Suppressor macrophage (primary cell): ENCODE data around the gene GPR155.
"Not testable (repeated sequence)": the region's sequence is repeated elsewhere in the genome, so short reads cannot be mapped to it uniquely, and the experiment has no call there.

Experiments
- DNase-seq, 4 experiments: peaks; one replicate each; pipeline ENCODE4 v3.0.0-alpha.2; 2020 to 2022

Gene GPR155

DNA sequence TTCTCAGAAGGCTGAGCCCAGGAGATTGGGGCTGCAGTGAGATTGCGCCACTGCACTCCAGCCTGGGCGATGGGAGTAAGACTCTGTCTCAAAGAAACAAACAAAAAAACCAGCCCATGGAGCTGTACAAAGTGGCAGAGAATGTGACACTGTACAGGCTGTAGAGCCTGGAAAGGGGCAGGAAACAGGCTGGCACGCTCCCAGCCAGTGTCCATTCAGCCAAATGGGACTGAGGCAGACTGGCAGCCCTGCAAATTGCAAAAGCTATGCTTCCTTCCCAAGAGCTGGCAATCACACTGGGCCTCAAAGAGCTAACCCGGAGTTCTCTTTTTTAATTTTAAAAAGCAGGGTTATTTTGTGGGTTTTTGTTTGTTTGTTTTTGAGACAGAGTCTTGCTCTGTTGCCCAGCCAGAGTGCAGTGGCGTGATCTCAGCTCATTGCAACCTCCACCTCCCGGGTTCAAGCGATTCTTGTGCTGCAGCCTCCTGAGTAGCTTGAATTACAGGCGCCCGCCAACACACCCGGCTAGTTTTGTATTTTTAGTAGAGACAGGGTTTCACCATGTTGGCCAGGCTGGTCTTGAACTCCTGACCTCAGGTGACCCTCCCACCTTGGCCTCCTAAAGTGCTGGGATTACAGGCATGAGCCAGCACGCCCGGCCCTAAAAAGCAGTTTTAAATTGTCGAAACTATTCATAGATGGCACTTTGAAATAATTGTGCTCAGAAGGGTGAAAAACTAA lies 48.5 kb downstream of the GPR155 start:
- DNase-seq = peak; percentile 4 to 32 (median 26)

DNA sequence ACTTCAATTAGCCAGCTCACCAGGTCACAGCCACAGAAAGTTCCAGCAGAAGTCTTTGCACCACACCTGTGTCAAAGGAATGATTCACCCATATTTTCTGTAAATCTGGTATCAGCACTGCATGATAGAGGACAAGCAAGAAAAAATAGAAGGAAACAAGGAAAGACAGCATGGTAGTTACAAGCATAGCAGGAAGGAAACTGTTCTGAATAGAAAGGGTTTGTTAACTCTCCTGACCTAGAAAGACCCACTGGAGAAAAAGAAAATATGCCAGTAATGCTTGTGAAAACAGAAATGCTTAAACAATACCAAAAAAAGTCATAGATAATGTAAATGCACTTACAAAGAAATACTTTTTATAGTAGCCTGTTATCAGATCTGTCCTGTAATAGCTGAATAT lies 50.5 kb downstream of the GPR155 start:
- DNase-seq = no peak

- DNase-seq = no peak
These were observed 54.9 kb downstream of the GPR155 start for GRCh38 chr2:174431902-174432301.

DNA sequence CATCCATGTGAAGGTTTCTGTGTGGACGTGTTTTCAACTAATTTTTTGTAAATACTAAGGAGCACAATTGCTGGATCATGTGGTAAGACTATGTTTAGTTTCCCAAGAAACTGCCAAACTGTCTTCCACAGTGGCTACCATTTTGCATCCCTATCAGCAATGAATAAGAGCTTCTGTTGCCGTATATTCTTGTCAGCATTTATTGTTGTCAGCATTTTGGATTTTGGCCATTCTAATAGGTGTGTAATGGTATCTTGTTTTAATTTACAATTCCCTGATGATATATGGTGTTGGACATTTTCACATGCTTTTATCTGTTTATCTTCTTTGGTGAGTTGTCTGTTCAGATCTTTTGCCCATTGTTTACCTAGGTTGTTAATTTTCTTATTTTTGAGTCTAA lies 56.8 kb downstream of the GPR155 start:
- no peak for DNase-seq

GRCh38 chr2:174428214-174428613 lies 58.6 kb downstream of the GPR155 start:
- DNase-seq = no peak

- DNase-seq = no peak
These were observed 74.6 kb downstream of the GPR155 start for GRCh38 chr2:174412256-174412655.

DNA sequence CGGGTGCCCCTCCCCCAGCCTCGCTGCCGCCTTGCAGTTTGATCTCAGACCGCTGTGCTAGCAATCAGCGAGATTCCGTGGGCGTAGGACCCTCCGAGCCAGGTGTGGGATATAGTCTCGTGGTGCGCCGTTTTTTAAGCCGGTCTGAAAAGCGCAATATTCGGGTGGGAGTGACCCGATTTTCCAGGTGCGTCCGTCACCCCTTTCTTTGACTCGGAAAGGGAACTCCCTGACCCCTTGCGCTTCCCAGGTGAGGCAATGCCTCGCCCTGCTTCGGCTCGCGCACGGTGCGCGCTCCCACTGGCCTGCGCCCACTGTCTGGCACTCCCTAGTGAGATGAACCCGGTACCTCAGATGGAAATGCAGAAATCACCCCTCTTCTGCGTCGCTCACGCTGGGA lies 76.8 kb downstream of the GPR155 start:
- not testable (repeated sequence) for DNase-seq

DNA sequence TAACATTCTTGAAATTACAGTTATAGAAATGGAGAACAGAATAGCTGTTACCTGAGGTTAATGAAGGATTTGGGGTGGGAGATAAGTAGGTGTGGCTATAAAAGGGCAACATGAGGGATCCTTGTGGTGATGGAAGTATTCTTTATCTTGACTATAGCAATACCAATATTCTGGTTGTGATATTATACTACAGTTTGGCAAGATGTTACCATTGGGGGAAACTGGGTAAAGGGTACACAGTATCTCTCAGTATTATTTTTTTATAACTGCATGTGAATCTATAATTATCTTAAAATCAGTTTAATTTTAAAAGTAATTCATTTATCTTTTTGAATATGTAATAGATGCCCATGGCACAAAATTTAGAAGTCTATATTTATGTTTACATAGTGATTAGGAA lies 83.2 kb downstream of the GPR155 start:
- no peak for DNase-seq

DNA sequence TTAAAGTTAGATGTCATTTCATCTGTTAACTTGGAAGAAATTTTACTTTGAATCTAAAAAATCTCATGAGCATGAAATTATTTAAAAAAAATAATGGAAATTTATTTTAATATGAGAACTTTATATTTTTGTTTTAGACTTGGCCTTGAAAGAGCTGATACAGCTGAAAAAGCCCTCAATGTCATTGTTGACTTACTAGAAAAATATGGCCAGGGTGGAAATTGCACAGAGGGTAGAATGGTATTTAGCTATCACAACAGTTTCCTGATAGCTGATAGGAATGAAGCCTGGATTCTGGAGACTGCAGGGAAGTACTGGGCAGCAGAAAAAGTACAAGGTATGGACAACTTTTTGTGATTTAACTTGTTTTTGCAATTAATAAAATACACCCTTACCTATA lies 86.0 kb downstream of the GPR155 start:
- no peak for DNase-seq

DNA sequence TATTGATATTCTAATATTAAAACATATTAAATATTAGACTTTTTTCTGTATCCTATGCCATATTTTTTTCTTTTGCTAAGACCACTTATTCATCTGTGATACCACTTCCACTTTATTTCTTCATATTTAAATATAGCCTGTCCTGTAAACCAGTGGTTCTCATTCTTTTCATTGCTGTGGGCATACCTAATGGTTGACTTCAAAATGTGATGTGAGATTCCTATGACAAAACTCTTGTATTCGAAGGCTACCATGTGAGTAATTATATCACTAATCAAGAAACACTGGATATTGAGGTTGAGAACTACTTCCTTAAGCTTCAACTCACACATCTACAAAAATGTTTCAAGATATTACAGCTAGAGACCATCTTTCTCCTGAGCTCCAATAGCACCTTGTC lies 87.7 kb downstream of the GPR155 start:
- DNase-seq = no peak

DNA sequence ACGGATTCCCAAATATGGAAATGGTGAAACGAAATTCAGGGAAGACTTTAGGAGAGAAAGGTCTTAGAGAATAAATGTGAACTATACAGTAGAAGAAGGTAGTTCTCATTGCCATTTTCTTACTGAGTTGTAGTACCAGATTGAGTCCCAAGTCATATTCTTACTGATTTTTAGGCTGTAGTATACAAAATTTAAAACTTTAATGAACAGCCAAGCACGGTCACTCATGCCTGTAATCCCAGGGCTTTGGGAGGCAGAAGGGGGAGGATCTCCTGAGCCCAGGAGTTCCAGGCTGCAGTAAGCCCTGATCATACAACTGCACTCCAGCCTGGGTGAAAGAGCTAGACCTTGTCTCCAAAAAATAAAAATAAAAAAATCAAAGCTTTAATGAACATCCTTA lies 89.1 kb downstream of the GPR155 start:
- DNase-seq = no peak

DNA sequence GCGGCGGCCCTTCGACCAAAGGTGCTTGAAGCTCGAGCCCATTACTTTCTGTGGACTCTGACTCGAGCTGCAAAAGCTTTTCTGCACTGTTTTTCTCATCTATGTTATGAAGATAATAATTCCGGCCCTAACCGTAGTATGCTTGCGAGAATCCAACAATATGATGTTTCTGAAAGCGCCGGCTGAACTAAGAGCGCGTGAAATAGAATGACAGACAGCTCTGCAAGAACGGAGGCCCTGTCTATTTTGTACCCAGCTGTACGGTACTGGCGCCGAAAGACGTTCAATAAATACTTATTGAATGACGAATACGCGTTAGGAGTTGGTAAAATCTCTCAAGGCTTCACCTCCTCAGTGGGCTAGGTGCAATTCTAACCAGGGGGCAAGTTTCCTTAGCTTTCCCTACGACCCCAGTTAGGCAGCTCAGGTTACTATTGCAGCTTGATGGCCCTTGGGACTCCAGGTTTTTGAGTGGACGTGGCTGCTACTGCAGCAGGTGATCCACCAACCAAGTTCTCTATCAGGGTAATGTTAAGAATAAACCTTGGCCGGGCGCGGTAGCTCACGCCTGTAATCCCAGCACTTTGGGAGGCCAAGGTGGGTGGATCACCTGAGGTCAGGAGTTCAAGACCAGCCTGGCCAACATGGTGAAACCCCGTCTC lies 90.7 kb downstream of the GPR155 start:
- peak in 3 of 4 experiments; percentile 3 to 9 (median 4) for DNase-seq

DNA sequence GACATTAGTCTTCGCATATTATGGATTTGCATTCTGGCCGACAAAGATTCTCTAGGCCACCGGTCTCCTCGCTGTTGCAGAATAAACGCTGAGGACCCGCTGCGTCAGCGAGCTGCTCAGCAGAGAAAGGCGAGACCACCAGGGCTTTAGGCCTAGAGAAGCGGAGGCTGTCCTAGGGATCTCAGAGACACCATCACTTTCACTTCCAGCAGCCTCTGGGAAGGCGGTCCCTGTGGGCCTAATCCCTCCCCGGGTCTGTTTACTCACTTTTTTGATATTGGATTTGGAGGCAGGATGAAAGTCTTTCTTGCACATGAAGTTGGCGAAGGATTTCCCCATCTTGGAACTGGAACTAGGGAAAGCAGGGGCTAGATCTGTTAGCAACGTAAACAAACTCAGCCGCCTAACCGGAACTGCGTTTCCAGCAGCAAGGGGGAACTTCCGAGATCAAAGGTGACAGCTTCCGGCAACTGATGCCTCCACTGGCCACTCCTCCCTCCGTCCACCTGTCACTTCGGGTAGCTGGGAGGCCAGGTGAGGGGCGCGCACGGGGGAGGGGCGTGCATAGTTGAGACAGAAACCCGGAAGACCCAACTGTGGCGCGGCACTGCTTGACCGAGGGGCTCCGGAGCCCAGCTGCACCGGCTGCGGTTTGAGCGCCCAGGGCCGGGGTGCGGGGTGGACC lies 91.4 kb downstream of the GPR155 start, which contains the start of gene SCRN3:
Gene SCRN3, plus strand, starts transcription at position 447 of the 685 bp plus-strand sequence. CDS start 2,554 bp downstream, outside the sequence.
- DNase-seq = peak; percentile 72 to 85 (median 82)

GRCh38 chr2:174392706-174393105 lies 94.1 kb downstream of the GPR155 start:
- DNase-seq = no peak

- not testable (repeated sequence) for DNase-seq
These were observed 96.5 kb downstream of the GPR155 start for GRCh38 chr2:174390303-174390702.

- no peak for DNase-seq
These were observed 97.3 kb downstream of the GPR155 start for GRCh38 chr2:174389542-174389941.

DNA sequence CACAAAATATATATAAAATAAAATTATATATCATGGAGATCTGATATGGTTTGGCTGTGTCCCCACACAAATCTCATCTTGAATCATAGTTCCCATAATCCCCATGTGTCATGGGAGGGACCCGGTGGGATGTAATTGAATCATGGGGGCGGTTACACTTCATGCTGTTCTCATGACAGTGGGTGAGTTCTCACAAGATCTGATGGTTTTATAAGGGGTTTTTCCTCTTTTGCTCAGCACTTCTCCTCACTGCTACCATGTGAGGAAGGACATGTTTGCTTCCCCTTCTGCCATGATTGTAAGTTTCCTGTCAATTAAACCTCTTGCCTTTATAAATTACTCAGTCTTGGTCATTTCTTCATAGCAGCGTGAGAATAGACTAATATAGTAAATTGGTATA lies 98.1 kb downstream of the GPR155 start:
- peak; percentile 15 to 68 (median 46) for DNase-seq

DNA sequence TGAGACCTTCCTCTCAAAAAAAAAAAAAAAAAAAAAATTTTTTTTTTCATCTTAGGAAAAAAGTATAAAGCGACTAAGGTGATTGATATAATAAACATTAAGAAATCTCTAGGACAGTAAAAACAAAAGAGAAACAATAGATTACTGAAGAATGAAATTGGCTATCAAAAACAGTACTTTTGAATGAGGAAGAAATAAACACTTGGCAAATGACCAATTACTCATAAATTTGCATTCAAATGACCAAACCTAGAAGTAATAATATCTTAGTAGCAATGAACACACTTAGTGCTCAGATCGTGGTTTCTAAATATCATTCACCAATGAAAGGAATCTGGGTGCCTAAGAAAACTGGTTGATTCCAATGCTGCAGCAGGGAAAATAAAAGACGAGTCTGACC lies 101.6 kb downstream of the GPR155 start:
- no peak for DNase-seq

DNA sequence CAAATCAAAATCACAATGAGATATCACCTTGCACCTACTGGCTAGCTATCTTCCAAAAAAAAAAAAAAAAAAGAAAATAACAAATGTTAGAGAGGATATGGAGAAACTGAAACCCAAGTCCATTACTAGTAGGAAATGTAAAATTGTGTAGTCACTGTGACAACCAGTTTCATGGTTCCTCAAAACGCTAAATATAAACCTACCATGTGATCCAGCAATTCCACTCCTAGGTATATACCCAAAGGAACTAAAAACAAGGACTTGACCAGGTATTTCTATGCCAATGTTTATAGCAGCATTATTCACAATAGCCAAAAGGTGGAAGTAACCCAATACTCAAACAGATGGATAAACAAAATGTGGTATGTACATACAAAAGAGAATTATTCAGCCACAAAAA lies 103.0 kb downstream of the GPR155 start:
- DNase-seq = peak in 2 of 4 experiments; percentile 72 to 76
